H1 (cell line): ENCODE measurements around the gene OR11H6. TPM values are rescaled to one million over a fixed set of nuclear protein-coding genes. Genes with fewer than 3 reads are reported as not detected.
"Not testable (repeated sequence)": the region's sequence is repeated elsewhere in the genome, so short reads cannot be mapped to it uniquely, and the experiment has no call there.

Source experiments
- CTCF ChIA-PET: fragments of 300-600 bp; sonication (Branson Sonifier 250); formaldehyde crosslinking; loops from one replicate; lab custom pipeline; 2021; ENCODE audit not compliant: partially characterized antibody; lab: Charles Lee
- POLR2A ChIA-PET: fragments of 300-600 bp; sonication (Branson Sonifier 250); formaldehyde crosslinking; loops from one replicate; lab custom pipeline; 2021; ENCODE audit warnings: inconsistent platforms; ENCODE audit not compliant: partially characterized antibody; lab: Charles Lee
- DNase-seq, 2 experiments: peaks; one replicate each; pipeline versions ENCODE4 v3.0.0 to v3.0.0-alpha.2; 2010 to 2022; ENCODE audit warnings: low spot score in 2 of 2, low read depth in 1 of 2, mixed read lengths in 1 of 2
- FAIRE-seq: peaks from 2 replicates; lab custom pipeline; 2011; peaks lifted over from hg19 to GRCh38; lab: Jason Lieb, UNC
- H2AFZ ChIP-seq: 2 replicates; pipeline ENCODE4 v1.8.1; 2012; ENCODE audit warnings: low read length, inconsistent platforms
- H2AK5ac ChIP-seq: 2 replicates; pipeline ENCODE4 v1.6.1; 2013; ENCODE audit warnings: low read depth, low read length
- H2BK120ac ChIP-seq: replicated peaks from 2 replicates; pipeline ENCODE3; 2013; ENCODE audit warnings: low read depth, low read length, inconsistent platforms
- H2BK12ac ChIP-seq: 2 replicates; pipeline ENCODE4 v1.6.1; 2013; ENCODE audit warnings: low read depth, low read length
- H2BK15ac ChIP-seq: 2 replicates; pipeline ENCODE4 v1.6.1; 2013; ENCODE audit warnings: low read length
- H2BK20ac ChIP-seq: 2 replicates; pipeline ENCODE4 v1.6.1; 2013; ENCODE audit warnings: low read length
- H2BK5ac ChIP-seq: 2 replicates; pipeline ENCODE4 v1.6.1; 2013; ENCODE audit warnings: low read depth, low read length
- H3K14ac ChIP-seq: 2 replicates; pipeline ENCODE4 v1.6.1; 2013; ENCODE audit warnings: inconsistent platforms; ENCODE audit not compliant: insufficient read length
- H3K18ac ChIP-seq: 2 replicates; pipeline ENCODE4 v1.6.1; 2013; ENCODE audit warnings: low read length; ENCODE audit errors: extremely low read depth
- H3K23ac ChIP-seq: 2 replicates; pipeline ENCODE4 v1.6.1; 2013; ENCODE audit warnings: inconsistent platforms; ENCODE audit not compliant: insufficient read length
- H3K23me2 ChIP-seq: 2 replicates; pipeline ENCODE4 v1.6.1; 2013; ENCODE audit warnings: low read depth, low read length
- H3K27ac ChIP-seq: 2 replicates; pipeline ENCODE4 v1.6.1; 2011; ENCODE audit warnings: low read depth, low read length, inconsistent platforms
- H3K27me3 ChIP-seq, 4 experiments: replicated peaks in 1 of 4; 1 replicate in 1 of 4; 2 replicates in 3 of 4; pipeline versions ENCODE4 v1.6.1 to v1.8.1; 2011 to 2013; ENCODE audit warnings: low read length in 3 of 4, mild to moderate bottlenecking in 3 of 4, inconsistent platforms in 2 of 4, mixed read lengths in 2 of 4, moderate library complexity in 1 of 4; ENCODE audit not compliant: control insufficient read depth in 3 of 4, insufficient read depth in 3 of 4; ENCODE audit errors: extremely low read depth in 1 of 4
- H3K36me3 ChIP-seq, 4 experiments: 2 replicates each; pipeline versions ENCODE4 v1.6.1 to v1.8.1; 2011 to 2013; ENCODE audit warnings: mild to moderate bottlenecking in 4 of 4, low read length in 3 of 4, moderate library complexity in 2 of 4, control low read depth in 1 of 4, inconsistent platforms in 1 of 4; ENCODE audit not compliant: insufficient read depth in 4 of 4, control insufficient read depth in 2 of 4
- H3K4ac ChIP-seq: replicated peaks from 2 replicates; pipeline ENCODE3; 2013; ENCODE audit warnings: low read length, low read depth, mixed read lengths, inconsistent platforms; ENCODE audit not compliant: insufficient read length
- H3K4me1 ChIP-seq, 4 experiments: replicated peaks in 1 of 4; 1 replicate in 1 of 4; 2 replicates in 3 of 4; pipeline versions ENCODE4 v1.6.1 to v1.8.1; 2011 to 2013; ENCODE audit warnings: low read length in 3 of 4, inconsistent platforms in 2 of 4, mixed read lengths in 1 of 4; ENCODE audit not compliant: insufficient read depth in 4 of 4, control insufficient read depth in 3 of 4
- H3K4me2 ChIP-seq, 2 experiments: 2 replicates each; pipeline versions ENCODE4 v1.6.1 to v1.8.1; 2011 to 2013; ENCODE audit warnings: low read depth in 2 of 2, low read length in 2 of 2, control low read depth in 1 of 2, inconsistent platforms in 1 of 2, mild to moderate bottlenecking in 1 of 2; ENCODE audit not compliant: insufficient read depth in 1 of 2
- H3K4me3 ChIP-seq, 4 experiments: fragments of 200-600, 300-600 bp in 1 of 4; sonication (generic), shearing (Covaris generic), sonication (Bioruptor Twin) in 1 of 4; 2 replicates each; pipeline versions ENCODE4 v1.5.1 to v1.8.1; 2011 to 2016; ENCODE audit warnings: low read length in 4 of 4, low read depth in 3 of 4, control low read depth in 2 of 4, inconsistent platforms in 2 of 4, mild to moderate bottlenecking in 2 of 4, mixed read lengths in 1 of 4, moderate library complexity in 1 of 4; ENCODE audit not compliant: insufficient read depth in 2 of 4; ENCODE audit errors: extremely low read depth in 1 of 4
- H3K56ac ChIP-seq: replicated peaks from 2 replicates; pipeline ENCODE3; 2013; ENCODE audit warnings: low read depth, mild to moderate bottlenecking, mixed read lengths, low read length, inconsistent platforms; ENCODE audit not compliant: insufficient read length
- H3K79me1 ChIP-seq: 2 replicates; pipeline ENCODE4 v1.6.1; 2013; ENCODE audit warnings: low read depth, low read length, control low read depth
- H3K79me2 ChIP-seq, 2 experiments: 2 replicates each; pipeline versions ENCODE4 v1.6.1 to v1.8.1; 2012 to 2013; ENCODE audit warnings: low read length in 2 of 2, mild to moderate bottlenecking in 2 of 2, inconsistent platforms in 1 of 2; ENCODE audit not compliant: insufficient read depth in 2 of 2, control insufficient read depth in 1 of 2
- H3K9ac ChIP-seq, 4 experiments: replicated peaks in 1 of 4; 1 replicate in 1 of 4; 2 replicates in 3 of 4; pipeline versions ENCODE4 v1.6.1 to v1.8.1; 2011 to 2013; ENCODE audit warnings: low read depth in 3 of 4, low read length in 3 of 4, control low read depth in 2 of 4, mild to moderate bottlenecking in 2 of 4, moderate library complexity in 2 of 4, inconsistent platforms in 1 of 4; ENCODE audit errors: extremely low read depth in 1 of 4
- H3K9me3 ChIP-seq, 2 experiments: 2 replicates each; pipeline versions ENCODE4 v1.6.1 to v1.8.1; 2012 to 2013; ENCODE audit warnings: mild to moderate bottlenecking in 2 of 2, moderate library complexity in 2 of 2, control low read depth in 1 of 2, inconsistent platforms in 1 of 2, low read depth in 1 of 2, low read length in 1 of 2, mixed read lengths in 1 of 2; ENCODE audit not compliant: insufficient read depth in 2 of 2
- H4K20me1 ChIP-seq, 2 experiments: replicated peaks in 1 of 2; 2 replicates each; pipeline versions ENCODE3 to v1.8.1; 2011 to 2013; ENCODE audit warnings: inconsistent platforms in 2 of 2, low read length in 2 of 2, mild to moderate bottlenecking in 1 of 2; ENCODE audit not compliant: insufficient read depth in 2 of 2, control insufficient read depth in 1 of 2
- H4K5ac ChIP-seq: 2 replicates; pipeline ENCODE4 v1.6.1; 2013; ENCODE audit warnings: low read length, low read depth, mixed read lengths, inconsistent platforms; ENCODE audit not compliant: insufficient read length
- H4K8ac ChIP-seq: 2 replicates; pipeline ENCODE4 v1.8.0; 2013; ENCODE audit warnings: mild to moderate bottlenecking, moderate library complexity, low read length, inconsistent platforms; ENCODE audit not compliant: insufficient read depth; ENCODE audit errors: extremely low read depth
- H4K91ac ChIP-seq: replicated peaks from 2 replicates; pipeline ENCODE3; 2013; ENCODE audit warnings: low read length, mixed read lengths, inconsistent platforms; ENCODE audit not compliant: insufficient read length
- WGBS, 2 experiments: shearing (Covaris generic) in 1 of 2; methylation state at CpG; one replicate each; pipeline versions ENCODE4 v1.1.6 to v1.1.7; 2013 to 2015; ENCODE audit warnings: low lambda C conversion rate in 2 of 2, mixed read lengths in 2 of 2, inconsistent platforms in 1 of 2, low coverage in 1 of 2, missing lambda C conversion rate in 1 of 2; ENCODE audit not compliant: insufficient replicate concordance in 2 of 2, insufficient coverage in 1 of 2, insufficient read length in 1 of 2; ENCODE audit errors: extremely low coverage in 1 of 2, missing lambda C conversion rate in 1 of 2; 5-methylcytosine and 5-hydroxymethylcytosine counted together
- polyA plus RNA-seq, 7 experiments: library from polyadenylated mRNA; depleted of rRNA in 3 of 7; stranded (reverse) in 5 of 7; unstranded in 2 of 7; fragments of >200 nt in 5 of 7; fragments of 200-250 nt in 2 of 7; gene quantifications; 1 replicate in 5 of 7; 2 replicates in 1 of 7; 4 replicates in 1 of 7; pipeline versions ENCODE4 v1.2.1 to v1.2.3, GENCODE V29; 2011 to 2013; ENCODE audit warnings: missing spikeins in 2 of 7, mixed read lengths in 2 of 7
- total RNA-seq: library from RNA; stranded (reverse); fragmentation: NEBNext Ultra II Directional; extraction: Animal tissue kit (Norgen Biotek cat#: 25700); gene quantifications from 2 replicates; pipeline ENCODE4 v1.2.1, GENCODE V29; 2021

OR11H6 gene
- total and polyA plus RNA-seq, 2 of the 8 experiments (the other 6 are each of a cell fraction or from before 2014, with no cell fraction given): not detected

- POLR2A ChIA-PET: interaction anchor here (0.6 kb wide), 1 partner anchor 197 kb away, joined by 3 read pairs; the partner anchor contains the start of gene PIP4P1
- H3K4me3 ChIP-seq, CTCF ChIA-PET: not testable (repeated sequence)
Measured at GRCh38 chr14:20264361-20264760, 40.9 kb downstream of the OR11H6 start.

More at GRCh38 chr14:20264361-20264760, 40.9 kb downstream of the OR11H6 start:
- H4K91ac ChIP-seq, H3K27me3 ChIP-seq, H4K20me1 ChIP-seq, H2BK5ac ChIP-seq, H3K18ac ChIP-seq, H3K14ac ChIP-seq, H3K56ac ChIP-seq, H2BK12ac ChIP-seq, H2BK120ac ChIP-seq, H4K8ac ChIP-seq, H2BK20ac ChIP-seq, H3K27ac ChIP-seq, H3K23ac ChIP-seq, H2AFZ ChIP-seq, H3K36me3 ChIP-seq, H3K9ac ChIP-seq, H3K4me1 ChIP-seq, H2AK5ac ChIP-seq, H4K5ac ChIP-seq, H3K79me1 ChIP-seq, H3K4me2 ChIP-seq, H3K23me2 ChIP-seq, H3K79me2 ChIP-seq, H3K4ac ChIP-seq, FAIRE-seq, DNase-seq, H2BK15ac ChIP-seq: not testable (repeated sequence)
- 85% methylated on average over 5 of the region's 5 CpGs; no CpG with 5 or more reads in 1 of the 2 experiments for WGBS, 2 experiments
- 0 out of 4 replicates have a peak, but pooled peaks cover 3 to 11% of the 10 kb centered on the region in 2 experiments for H3K9me3 ChIP-seq
